ENCODE measurements around the gene WDR18.
A peak's percentile ranks its signal among the peaks of the same experiment; 100 is the strongest.

Gene WDR18

DNA sequence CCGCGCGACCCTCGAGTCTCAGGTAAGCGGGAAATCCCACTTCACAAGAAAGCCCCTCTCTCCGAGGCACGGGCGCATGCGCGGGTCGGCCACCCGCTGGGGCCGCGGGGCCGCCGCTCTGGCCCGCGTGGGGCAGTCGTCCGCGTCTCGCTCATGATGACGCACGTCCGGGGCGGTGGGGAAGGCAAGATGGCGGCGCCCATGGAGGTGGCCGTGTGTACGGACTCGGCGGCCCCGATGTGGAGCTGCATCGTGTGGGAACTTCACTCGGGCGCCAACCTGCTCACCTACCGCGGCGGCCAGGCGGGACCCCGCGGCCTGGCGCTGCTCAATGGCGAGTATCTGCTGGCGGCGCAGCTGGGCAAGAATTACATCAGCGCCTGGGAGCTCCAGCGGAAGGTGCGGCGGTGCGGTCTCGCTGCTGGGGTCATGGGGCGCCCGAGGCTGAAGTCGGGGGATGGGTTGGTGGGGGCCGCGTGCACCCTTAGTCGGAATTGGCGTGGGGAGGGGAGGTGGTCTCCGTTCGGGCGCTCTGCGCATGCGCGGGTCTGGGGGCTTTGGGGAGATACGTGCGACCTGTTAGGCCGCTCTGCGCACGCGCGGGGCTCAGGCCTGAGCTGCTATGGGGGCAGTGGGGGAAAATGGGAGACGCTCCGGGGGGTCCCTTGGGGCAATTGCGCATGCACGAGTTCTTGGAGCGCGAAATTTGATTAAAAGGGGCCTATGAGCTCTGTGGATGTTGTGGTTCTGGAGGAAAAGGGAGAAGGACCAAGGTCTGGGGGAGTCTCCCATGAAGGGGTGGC is at the start of gene WDR18:
WDR18 (plus strand) TSS at position 181 of the 803 bp plus-strand sequence; CDS start at position 190, 9 bp downstream.
- H3K4me3 ChIP-seq (ENCODE audit: low read depth, low read length) = peak within 1 kb of the TSS; percentile 100
- peak; percentile 28; the same call in 1 of the 2 replicates for TF ChIP-seq CTCF (IDR thresholded peaks at IDR 0.05; ENCODE audit: borderline replicate concordance, insufficient read depth, low read depth, low read length)

GRCh38 chr19:934865-935479 is 49.2 kb upstream of the WDR18 start:
- no peak for TF ChIP-seq CTCF (IDR thresholded peaks at IDR 0.05; ENCODE audit: borderline replicate concordance, insufficient read depth, low read depth, low read length)
- H3K4me3 ChIP-seq (ENCODE audit: low read depth, low read length) = no peak overlapping the region

GRCh38 chr19:936175-936546 is 48.0 kb upstream of the WDR18 start:
- TF ChIP-seq CTCF (IDR thresholded peaks at IDR 0.05; ENCODE audit: borderline replicate concordance, insufficient read depth, low read depth, low read length) = no peak
- no peak overlapping the region for H3K4me3 ChIP-seq (ENCODE audit: low read depth, low read length)

GRCh38 chr19:937259-937694 is 46.9 kb upstream of the WDR18 start:
- no peak for TF ChIP-seq CTCF (IDR thresholded peaks at IDR 0.05; ENCODE audit: borderline replicate concordance, insufficient read depth, low read depth, low read length)

GRCh38 chr19:938233-938923 is 45.8 kb upstream of the WDR18 start:
- no peak overlapping the region for H3K4me3 ChIP-seq (ENCODE audit: low read depth, low read length)
- TF ChIP-seq CTCF (IDR thresholded peaks at IDR 0.05; ENCODE audit: borderline replicate concordance, insufficient read depth, low read depth, low read length) = no peak

More at GRCh38 chr19:937259-937694, 46.9 kb upstream of the WDR18 start:
- H3K4me3 ChIP-seq (ENCODE audit: low read depth, low read length) = no peak overlapping the region

GRCh38 chr19:939439-939838 is 44.7 kb upstream of the WDR18 start:
- no peak overlapping the region for H3K4me3 ChIP-seq (ENCODE audit: low read depth, low read length)
- TF ChIP-seq CTCF (IDR thresholded peaks at IDR 0.05; ENCODE audit: borderline replicate concordance, insufficient read depth, low read depth, low read length) = no peak

All from GM12875 (cell line).